ENCODE data around the gene PRDM16. TPM values are rescaled to one million over a fixed set of nuclear protein-coding genes. Genes with fewer than 3 reads are reported as not detected.

PRDM16 gene
- polyA plus RNA-seq, 1 experiment = 0.06 TPM

DNA sequence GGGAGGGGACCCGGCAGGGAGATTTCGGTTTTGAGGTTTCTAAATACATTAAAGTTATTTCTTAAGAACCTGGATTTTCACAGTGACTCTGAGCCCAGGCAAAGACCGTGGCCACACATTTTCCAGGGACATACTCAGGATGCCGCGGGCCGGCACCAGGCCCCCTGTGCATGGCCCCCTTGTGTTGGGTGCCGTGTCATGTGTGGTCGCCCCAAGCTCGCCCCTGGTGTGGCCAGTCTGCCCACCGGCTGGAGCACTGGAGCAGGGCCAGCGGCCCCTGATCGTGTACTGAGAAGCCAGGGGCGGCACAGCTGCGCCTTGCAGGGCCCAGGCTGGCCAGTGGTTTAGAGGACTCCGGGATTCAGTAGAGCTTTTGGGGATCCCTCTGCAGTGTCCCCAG is 412.0 kb downstream of the PRDM16 start:
- CTCF ChIA-PET = interaction anchor here (6.1 kb wide), 1 partner anchor 28 kb away, joined by 99 read pairs; no protein-coding TSS in a partner anchor
- POLR2A ChIA-PET = no interaction called here
- H3K27me3 ChIP-seq (ENCODE audit: control insufficient read depth, insufficient read depth, low read length) = peaks cover 3% of the 10 kb centered on the region
- TF ChIP-seq, protein P1, sequence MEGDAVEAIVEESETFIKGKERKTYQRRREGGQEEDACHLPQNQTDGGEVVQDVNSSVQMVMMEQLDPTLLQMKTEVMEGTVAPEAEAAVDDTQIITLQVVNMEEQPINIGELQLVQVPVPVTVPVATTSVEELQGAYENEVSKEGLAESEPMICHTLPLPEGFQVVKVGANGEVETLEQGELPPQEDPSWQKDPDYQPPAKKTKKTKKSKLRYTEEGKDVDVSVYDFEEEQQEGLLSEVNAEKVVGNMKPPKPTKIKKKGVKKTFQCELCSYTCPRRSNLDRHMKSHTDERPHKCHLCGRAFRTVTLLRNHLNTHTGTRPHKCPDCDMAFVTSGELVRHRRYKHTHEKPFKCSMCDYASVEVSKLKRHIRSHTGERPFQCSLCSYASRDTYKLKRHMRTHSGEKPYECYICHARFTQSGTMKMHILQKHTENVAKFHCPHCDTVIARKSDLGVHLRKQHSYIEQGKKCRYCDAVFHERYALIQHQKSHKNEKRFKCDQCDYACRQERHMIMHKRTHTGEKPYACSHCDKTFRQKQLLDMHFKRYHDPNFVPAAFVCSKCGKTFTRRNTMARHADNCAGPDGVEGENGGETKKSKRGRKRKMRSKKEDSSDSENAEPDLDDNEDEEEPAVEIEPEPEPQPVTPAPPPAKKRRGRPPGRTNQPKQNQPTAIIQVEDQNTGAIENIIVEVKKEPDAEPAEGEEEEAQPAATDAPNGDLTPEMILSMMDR (IDR thresholded peaks at IDR 0.05; ENCODE audit: low read depth, low read length) = no peak
- no peak overlapping the region for H3K4me3 ChIP-seq (ENCODE audit: low read depth, low read length)
- no peaks in the 10 kb centered on the region; the same call in 1 of the 2 replicates for H3K9me3 ChIP-seq (ENCODE audit: control insufficient read depth, insufficient read depth, low read length)
- no peak for DNase-seq (ENCODE audit: low read depth, low spot score)
- H3K27ac ChIP-seq (ENCODE audit: low read depth, low read length) = no peak overlapping the region

DNA sequence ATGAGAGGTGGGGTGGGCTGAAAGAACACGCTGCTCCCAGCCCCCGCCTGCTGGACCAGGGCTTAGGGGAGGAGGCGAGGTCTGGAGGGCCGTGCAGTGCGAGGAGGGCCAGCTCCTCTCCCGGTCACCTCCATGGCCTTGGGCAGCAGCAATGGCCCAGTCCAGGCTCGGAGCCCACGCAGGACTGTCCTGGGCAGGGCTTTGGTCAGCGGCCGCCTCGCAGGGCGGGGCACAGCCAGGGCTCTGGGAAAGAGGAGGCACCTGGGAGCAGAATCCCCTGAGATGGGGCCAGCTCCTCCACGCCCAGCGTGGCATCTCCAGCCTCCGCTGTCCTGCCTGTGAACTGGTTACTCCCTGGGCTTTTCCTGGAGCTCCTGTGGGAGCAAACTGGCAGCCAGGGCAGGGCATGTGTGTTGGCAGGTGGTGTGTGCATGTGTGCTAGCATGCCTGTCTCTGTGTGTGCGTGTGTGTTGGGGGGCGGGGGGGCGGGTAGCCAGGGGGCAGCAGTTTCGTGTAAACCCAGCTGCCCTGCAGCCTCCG is 412.9 kb downstream of the PRDM16 start:
- Histone ChIP-seq H3K4me3 (ENCODE audit: low read depth, low read length) (no peak overlapping the region), H3K27ac (ENCODE audit: low read depth, low read length) (no peak overlapping the region), H3K27me3 (ENCODE audit: control insufficient read depth, insufficient read depth, low read length) (peaks cover 3% of the 10 kb centered on the region), H3K9me3 (ENCODE audit: control insufficient read depth, insufficient read depth, low read length) (no peaks in the 10 kb centered on the region; the same call in 1 of the 2 replicates)
- CTCF ChIA-PET = interaction anchor here (1.0 to 6.1 kb wide), 2 partner anchors 10 to 29 kb away, joined by 4 to 99 read pairs; no protein-coding TSS in a partner anchor
- no peak for DNase-seq (ENCODE audit: low read depth, low spot score)
- POLR2A ChIA-PET = no interaction called here
- TF ChIP-seq, protein P1 (IDR thresholded peaks at IDR 0.05; ENCODE audit: low read depth, low read length) = no peak

DNA sequence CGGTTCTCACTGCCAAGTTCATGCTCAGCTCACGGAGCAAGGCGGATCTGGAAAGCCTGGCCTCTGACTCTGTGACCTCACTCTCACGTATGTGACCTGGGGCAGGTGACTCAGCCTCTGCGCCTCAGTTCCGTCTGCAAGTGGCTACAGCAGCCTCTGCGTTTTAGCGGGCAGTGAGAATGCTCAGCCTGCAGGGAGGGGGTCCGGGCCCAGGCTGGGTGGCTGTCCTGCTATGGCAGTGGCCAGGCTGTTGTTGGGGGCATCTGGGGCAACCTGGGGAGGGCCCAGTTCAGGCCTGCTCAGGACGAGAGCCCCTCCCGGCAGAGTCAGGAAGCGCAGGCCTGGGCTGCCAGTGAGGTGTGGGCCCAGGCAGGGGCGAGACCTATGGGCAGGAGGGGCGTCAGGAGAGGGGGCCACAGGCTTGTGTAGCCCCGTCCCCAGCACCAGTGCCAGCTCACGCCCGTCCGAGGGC is 413.4 kb downstream of the PRDM16 start:
- Histone ChIP-seq H3K27me3 (ENCODE audit: control insufficient read depth, insufficient read depth, low read length) (peaks cover 3% of the 10 kb centered on the region), H3K27ac (ENCODE audit: low read depth, low read length) (no peak overlapping the region), H3K9me3 (ENCODE audit: control insufficient read depth, insufficient read depth, low read length) (no peaks in the 10 kb centered on the region; the same call in 1 of the 2 replicates), H3K4me3 (ENCODE audit: low read depth, low read length) (no peak overlapping the region)
- CTCF ChIA-PET = interaction anchor here (1.0 to 6.1 kb wide), 2 partner anchors 11 to 29 kb away, joined by 4 to 99 read pairs; no protein-coding TSS in a partner anchor
- DNase-seq (ENCODE audit: low read depth, low spot score) = no peak
- POLR2A ChIA-PET = no interaction called here
- TF ChIP-seq, protein P1 (IDR thresholded peaks at IDR 0.05; ENCODE audit: low read depth, low read length) = 0 out of 2 replicates have a peak, but pooled peaks have one; percentile 4

DNA sequence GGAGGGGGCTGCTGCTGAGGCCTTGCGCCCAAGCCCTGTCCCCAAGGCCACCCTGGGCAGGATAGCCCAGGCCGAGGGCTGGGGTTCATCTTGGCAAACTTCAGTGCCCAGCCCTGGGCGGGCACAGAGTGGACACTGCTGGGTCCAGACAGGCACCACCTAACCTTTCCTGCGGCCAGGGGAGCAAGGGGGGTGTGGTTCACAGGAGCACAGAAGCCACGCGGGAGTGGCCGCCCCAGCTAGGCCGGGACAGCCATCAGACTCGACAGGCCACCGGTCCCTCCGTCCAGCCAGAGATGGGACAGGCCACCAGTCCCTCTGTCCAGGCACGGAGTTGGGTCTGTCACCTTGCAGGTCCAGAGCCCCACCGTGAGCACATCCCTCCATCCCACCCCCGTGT is 414.4 kb downstream of the PRDM16 start:
- ChIA-PET CTCF (interaction anchor here (6.1 kb wide), 1 partner anchor 30 kb away, joined by 99 read pairs; no protein-coding TSS in a partner anchor), POLR2A (no interaction called here)
- TF ChIP-seq, protein P1 (IDR thresholded peaks at IDR 0.05; ENCODE audit: low read depth, low read length) = no peak

DNA sequence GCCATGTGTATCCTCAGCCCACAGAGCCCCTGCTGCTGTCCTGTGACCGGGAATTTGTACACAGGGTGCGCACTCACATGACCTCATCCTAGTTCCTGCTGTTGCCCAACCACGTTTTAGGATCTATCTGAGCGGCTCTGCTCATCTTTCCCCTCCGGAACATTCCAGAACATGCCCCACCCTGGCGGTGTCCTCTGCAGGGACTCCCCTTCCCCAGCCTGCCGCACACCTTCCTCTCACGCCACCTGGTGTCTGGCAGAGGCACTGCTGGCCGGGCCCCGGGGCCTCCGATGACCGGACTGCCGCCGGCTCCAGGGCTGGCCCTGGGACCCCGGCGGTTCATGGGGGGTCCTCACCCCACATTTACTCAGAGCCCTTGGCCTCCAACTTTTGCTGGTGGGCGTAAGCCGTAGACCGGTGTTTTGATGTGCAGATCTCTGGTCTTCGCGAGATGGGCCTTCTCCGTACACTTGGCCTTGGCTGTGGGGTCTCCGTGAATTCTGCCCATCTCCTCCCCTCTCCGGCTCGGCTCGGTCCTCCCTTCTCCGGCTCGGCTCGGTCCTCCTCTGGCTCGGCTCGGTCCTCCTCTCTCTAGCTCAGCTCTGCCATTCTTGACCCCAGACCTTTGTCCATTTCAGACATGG is 414.9 kb downstream of the PRDM16 start:
- Histone ChIP-seq H3K27ac (ENCODE audit: low read depth, low read length) (no peak overlapping the region), H3K9me3 (ENCODE audit: control insufficient read depth, insufficient read depth, low read length) (0 out of 2 replicates have a peak, but pooled peaks cover under 1% of the 10 kb centered on the region), H3K27me3 (ENCODE audit: control insufficient read depth, insufficient read depth, low read length) (peaks cover 6% of the 10 kb centered on the region), H3K4me3 (ENCODE audit: low read depth, low read length) (no peak overlapping the region)
- POLR2A ChIA-PET = no interaction called here
- CTCF ChIA-PET = interaction anchor here (0.6 to 6.1 kb wide), 3 partner anchors 13 to 194 kb away, joined by 3 to 99 read pairs (median 5); no protein-coding TSS in a partner anchor
- TF ChIP-seq, protein P1 (IDR thresholded peaks at IDR 0.05; ENCODE audit: low read depth, low read length) = peak; percentile 89
- DNase-seq (ENCODE audit: low read depth, low spot score) = no peak

More for the DNA sequence above, 414.4 kb downstream of the PRDM16 start:
- Histone ChIP-seq H3K4me3 (ENCODE audit: low read depth, low read length) (no peak overlapping the region), H3K27me3 (ENCODE audit: control insufficient read depth, insufficient read depth, low read length) (peaks cover 6% of the 10 kb centered on the region), H3K9me3 (ENCODE audit: control insufficient read depth, insufficient read depth, low read length) (no peaks in the 10 kb centered on the region), H3K27ac (ENCODE audit: low read depth, low read length) (no peak overlapping the region)
- DNase-seq (ENCODE audit: low read depth, low spot score) = no peak

Measured in AG04450 (cell line).